ENCODE measurements around the gene PCDHGA1. TPM values are rescaled to one million over a fixed set of nuclear protein-coding genes. Genes with fewer than 3 reads are reported as not detected.

PCDHGA1 gene
- total RNA-seq, 1 donor from 2014 or later: 0.13 TPM

- Mint-ChIP-seq H3K27me3 (ENCODE audit: unreplicated experiment) (no peaks in the 10 kb centered on the region), H3K27ac (ENCODE audit: unreplicated experiment) (no peak within 1 kb of the TSS), H3K36me3 (ENCODE audit: unreplicated experiment) (no peaks in the 10 kb centered on the region), H3K9me3 (ENCODE audit: unreplicated experiment) (peaks cover 45% of the 10 kb centered on the region), H3K4me1 (ENCODE audit: unreplicated experiment) (no peaks in the 10 kb centered on the region), H3K4me3 (ENCODE audit: unreplicated experiment) (no peak within 1 kb of the TSS)
- TF ChIP-seq CTCF (IDR thresholded peaks at IDR 0.05): peak; percentile 9
- DNase-seq (ENCODE audit: extremely low spot score, unreplicated experiment): no peak
Measured at GRCh38 chr5:141359790-141360426, 29.6 kb downstream of the PCDHGA1 start, which contains the start of gene PCDHGB2. PCDHGB2 (plus strand) TSS chr5:141359994; CDS start chr5:141360136, 142 bp downstream.

- Mint-ChIP-seq H3K4me1 (ENCODE audit: unreplicated experiment) (no peaks in the 10 kb centered on the region), H3K27me3 (ENCODE audit: unreplicated experiment) (no peaks in the 10 kb centered on the region), H3K36me3 (ENCODE audit: unreplicated experiment) (no peaks in the 10 kb centered on the region), H3K27ac (ENCODE audit: unreplicated experiment) (no peak overlapping the region), H3K4me3 (ENCODE audit: unreplicated experiment) (no peak overlapping the region), H3K9me3 (ENCODE audit: unreplicated experiment) (peaks cover 44% of the 10 kb centered on the region)
- DNase-seq (ENCODE audit: extremely low spot score, unreplicated experiment): no peak
- TF ChIP-seq CTCF (IDR thresholded peaks at IDR 0.05): no peak
Measured at GRCh38 chr5:141360685-141361084, 30.4 kb downstream of the PCDHGA1 start.

GRCh38 chr5:141362719-141363118 is 32.4 kb downstream of the PCDHGA1 start:
- Mint-ChIP-seq H3K36me3 (ENCODE audit: unreplicated experiment) (no peaks in the 10 kb centered on the region), H3K4me3 (ENCODE audit: unreplicated experiment) (no peak overlapping the region), H3K27ac (ENCODE audit: unreplicated experiment) (no peak overlapping the region), H3K9me3 (ENCODE audit: unreplicated experiment) (peaks cover 35% of the 10 kb centered on the region), H3K4me1 (ENCODE audit: unreplicated experiment) (no peaks in the 10 kb centered on the region), H3K27me3 (ENCODE audit: unreplicated experiment) (no peaks in the 10 kb centered on the region)
- no peak for TF ChIP-seq CTCF (IDR thresholded peaks at IDR 0.05)
- no peak for DNase-seq (ENCODE audit: extremely low spot score, unreplicated experiment)

DNA sequence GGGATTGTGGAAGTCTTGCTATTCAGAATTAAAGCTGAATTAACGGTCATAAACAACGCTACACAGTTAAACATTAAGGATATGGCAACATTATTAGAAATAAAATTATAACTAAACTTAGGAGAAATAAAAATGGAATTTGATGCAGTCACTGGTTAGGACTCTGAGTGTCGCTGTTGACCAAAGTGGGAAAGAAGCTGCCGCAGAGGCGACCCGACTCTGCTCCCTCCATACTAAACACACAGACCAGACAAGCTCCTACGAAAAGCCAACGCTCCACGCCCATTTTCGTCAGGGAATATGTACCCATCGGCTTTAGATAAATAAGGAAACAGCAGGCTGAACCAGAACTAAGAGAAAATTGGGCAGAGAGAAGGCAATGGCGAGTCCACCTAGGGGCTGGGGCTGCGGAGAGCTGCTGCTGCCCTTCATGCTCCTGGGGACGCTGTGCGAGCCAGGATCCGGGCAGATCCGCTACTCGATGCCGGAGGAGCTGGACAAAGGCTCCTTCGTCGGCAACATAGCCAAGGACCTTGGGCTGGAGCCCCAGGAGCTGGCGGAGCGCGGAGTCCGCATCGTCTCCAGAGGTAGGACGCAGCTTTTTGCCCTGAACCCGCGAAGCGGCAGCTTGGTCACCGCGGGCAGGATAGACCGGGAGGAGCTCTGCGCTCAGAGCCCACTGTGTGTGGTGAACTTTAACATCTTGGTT is 33.8 kb downstream of the PCDHGA1 start, which contains the start of gene PCDHGA5:
Gene PCDHGA5 (plus strand): TSS at position 211 of the 709 bp plus-strand sequence. CDS start 169 bp downstream, at position 380.
- DNase-seq (ENCODE audit: extremely low spot score, unreplicated experiment): no peak
- H3K4me3 Mint-ChIP-seq (ENCODE audit: unreplicated experiment): no peak within 1 kb of the TSS
- no peak for TF ChIP-seq CTCF (IDR thresholded peaks at IDR 0.05)
- no peak within 1 kb of the TSS for H3K27ac Mint-ChIP-seq (ENCODE audit: unreplicated experiment)
- H3K27me3 Mint-ChIP-seq (ENCODE audit: unreplicated experiment): no peaks in the 10 kb centered on the region
- H3K9me3 Mint-ChIP-seq (ENCODE audit: unreplicated experiment): peaks cover 26% of the 10 kb centered on the region
- no peaks in the 10 kb centered on the region for H3K4me1 Mint-ChIP-seq (ENCODE audit: unreplicated experiment)
- no peaks in the 10 kb centered on the region for H3K36me3 Mint-ChIP-seq (ENCODE audit: unreplicated experiment)

Measured in osteocyte (in vitro differentiated cells).